ENCODE measurements around the gene TRUB1. TPM values are rescaled to one million over a fixed set of nuclear protein-coding genes. Genes with fewer than 3 reads are reported as not detected.

Gene TRUB1
- total RNA-seq, 1 experiment from 2014 or later: 11.5 TPM

GRCh38 chr10:114908896-114909295 lies 29.1 kb upstream of the TRUB1 start:
- DNase-seq: no peak
- no peak overlapping the region for H3K27ac ChIP-seq
- H3K36me3 ChIP-seq (ENCODE audit: low read depth): no peaks in the 10 kb centered on the region
- H2AFZ ChIP-seq: no peak overlapping the region
- BruUV-seq (replicated peaks): no TSS peak
- H3K9me2 ChIP-seq (ENCODE audit: insufficient read depth): no peaks in the 10 kb centered on the region
- no peaks in the 10 kb centered on the region for H4K20me1 ChIP-seq (ENCODE audit: insufficient read depth)
- CTCF ChIA-PET: no interaction called here
- intact Hi-C loops (cut with micrococcal nuclease; ENCODE audit: unreplicated experiment): no loop called here
- H3F3A ChIP-seq (ENCODE audit: insufficient read depth, low read depth): no peaks in the 10 kb centered on the region
- H3K4me2 ChIP-seq: no peak overlapping the region
- no peaks in the 10 kb centered on the region for H3K79me2 ChIP-seq (ENCODE audit: low read depth)
- no peak overlapping the region for H3K4me3 ChIP-seq
- TF ChIP-seq CTCF (conservative IDR thresholded peaks at IDR 0.05) (no peak), EZH2 (IDR thresholded peaks at IDR 0.05; ENCODE audit: low read depth) (no peak)
- no peaks in the 10 kb centered on the region for H3K4me1 ChIP-seq (replicated peaks; ENCODE audit: insufficient read depth)
- POLR2A ChIA-PET (ENCODE audit: unreplicated experiment): no interaction called here
- H3K27me3 ChIP-seq (ENCODE audit: insufficient read depth, low read depth): no peaks in the 10 kb centered on the region
- H3K9me3 ChIP-seq (ENCODE audit: insufficient read depth, low read depth): no peaks in the 10 kb centered on the region

DNA sequence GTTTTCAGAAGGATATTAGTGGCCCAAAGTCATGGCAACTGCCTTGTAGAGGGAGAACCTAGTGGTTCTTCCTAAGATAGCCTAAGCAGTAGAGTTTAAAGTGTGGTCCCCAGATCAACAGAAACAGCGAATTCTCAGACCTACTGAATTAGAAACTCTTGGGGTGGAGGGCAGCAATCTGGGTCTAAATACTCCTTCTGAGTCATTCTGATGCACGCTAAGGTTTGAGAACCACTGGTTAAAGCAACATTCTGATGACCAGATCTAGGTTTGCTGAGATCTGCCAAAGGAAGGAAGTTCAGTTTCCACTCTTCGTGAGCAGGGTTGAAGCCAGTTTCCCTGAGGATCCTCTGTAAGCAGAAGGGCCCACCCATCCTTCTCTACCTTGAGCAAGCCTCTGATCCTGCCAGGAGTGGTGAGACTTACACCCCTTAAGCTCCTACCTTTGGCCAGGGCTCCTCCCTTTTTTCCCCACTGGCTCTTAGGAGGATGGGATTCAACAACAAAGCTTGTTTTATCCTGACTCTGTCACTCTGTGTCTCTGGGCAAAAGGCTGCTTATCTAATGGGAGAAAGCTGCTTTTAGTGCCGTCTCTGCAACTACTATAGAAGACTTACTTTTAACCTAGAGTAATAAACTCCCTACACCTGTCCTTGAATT lies 26.8 kb upstream of the TRUB1 start:
- H3K4me3 ChIP-seq: no peak overlapping the region
- H3K9me3 ChIP-seq (ENCODE audit: insufficient read depth, low read depth): no peaks in the 10 kb centered on the region
- no peak overlapping the region for H3K27ac ChIP-seq
- no peaks in the 10 kb centered on the region for H3K27me3 ChIP-seq (ENCODE audit: insufficient read depth, low read depth)
- no peaks in the 10 kb centered on the region for H3F3A ChIP-seq (ENCODE audit: insufficient read depth, low read depth)
- H3K4me1 ChIP-seq (replicated peaks; ENCODE audit: insufficient read depth): no peaks in the 10 kb centered on the region
- intact Hi-C loops (cut with micrococcal nuclease; ENCODE audit: unreplicated experiment): no loop called here
- POLR2A ChIA-PET (ENCODE audit: unreplicated experiment): no interaction called here
- CTCF ChIA-PET: no interaction called here
- H3K9me2 ChIP-seq (ENCODE audit: insufficient read depth): no peaks in the 10 kb centered on the region
- H4K20me1 ChIP-seq (ENCODE audit: insufficient read depth): no peaks in the 10 kb centered on the region
- BruUV-seq (replicated peaks): no TSS peak
- TF ChIP-seq EZH2 (IDR thresholded peaks at IDR 0.05; ENCODE audit: low read depth) (no peak), CTCF (conservative IDR thresholded peaks at IDR 0.05) (no peak)
- H3K79me2 ChIP-seq (ENCODE audit: low read depth): no peaks in the 10 kb centered on the region
- no peaks in the 10 kb centered on the region for H3K36me3 ChIP-seq (ENCODE audit: low read depth)
- no peak for DNase-seq
- H3K4me2 ChIP-seq: no peak overlapping the region
- H2AFZ ChIP-seq: no peak overlapping the region

DNA sequence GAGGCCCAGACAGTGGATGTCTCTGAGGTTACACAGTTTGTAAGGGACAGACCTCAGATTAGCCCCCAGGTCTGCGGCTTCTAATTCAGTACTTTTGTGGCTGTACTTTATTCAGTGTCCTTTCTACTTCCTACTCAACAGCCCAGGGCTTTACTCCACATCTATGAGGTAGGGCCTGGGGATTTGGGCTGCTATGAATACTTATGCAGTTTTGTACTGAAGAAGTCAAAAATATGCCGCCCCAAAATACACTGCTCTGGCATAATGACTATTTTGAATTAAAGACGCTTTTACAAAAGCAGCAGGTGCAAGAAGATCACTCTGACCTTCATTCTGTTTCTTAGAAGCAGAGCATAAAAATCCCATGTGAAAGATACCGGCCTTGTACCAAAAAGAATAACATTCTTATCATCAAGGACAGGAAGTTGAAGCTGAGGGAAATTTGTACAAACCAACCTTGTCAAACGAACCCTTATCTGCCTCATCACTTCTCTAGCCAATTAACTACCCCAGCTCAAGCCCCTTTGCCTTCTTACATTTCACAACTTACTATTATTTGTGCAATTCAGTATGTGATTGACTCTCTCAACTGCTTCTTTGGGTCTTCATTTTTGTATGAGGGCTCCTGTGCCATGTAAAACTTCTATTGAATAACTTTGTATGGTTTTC lies 26.1 kb upstream of the TRUB1 start:
- no peak for TF ChIP-seq EZH2 (IDR thresholded peaks at IDR 0.05; ENCODE audit: low read depth)
- TF ChIP-seq CTCF (conservative IDR thresholded peaks at IDR 0.05): no peak
- no peaks in the 10 kb centered on the region for H3K27me3 ChIP-seq (ENCODE audit: insufficient read depth, low read depth)
- ChIA-PET CTCF (no interaction called here), POLR2A (ENCODE audit: unreplicated experiment) (no interaction called here)
- no peaks in the 10 kb centered on the region for H3K9me2 ChIP-seq (ENCODE audit: insufficient read depth)
- no peak overlapping the region for H3K4me3 ChIP-seq
- H3K79me2 ChIP-seq (ENCODE audit: low read depth): no peaks in the 10 kb centered on the region
- no peaks in the 10 kb centered on the region for H3K36me3 ChIP-seq (ENCODE audit: low read depth)
- H3K4me2 ChIP-seq: no peak overlapping the region
- H3K27ac ChIP-seq: no peak overlapping the region
- no peaks in the 10 kb centered on the region for H3K9me3 ChIP-seq (ENCODE audit: insufficient read depth, low read depth)
- no peaks in the 10 kb centered on the region for H3F3A ChIP-seq (ENCODE audit: insufficient read depth, low read depth)
- no peaks in the 10 kb centered on the region for H4K20me1 ChIP-seq (ENCODE audit: insufficient read depth)
- BruUV-seq (replicated peaks): no TSS peak
- intact Hi-C loops (cut with micrococcal nuclease; ENCODE audit: unreplicated experiment): no loop called here
- no peak for DNase-seq
- H2AFZ ChIP-seq: no peak overlapping the region
- H3K4me1 ChIP-seq (replicated peaks; ENCODE audit: insufficient read depth): no peaks in the 10 kb centered on the region

Data from PC-9 (cell line).